HG02973 (cell line): ENCODE data around the gene OR5L2.
"Not testable (repeated sequence)": the region's sequence is repeated elsewhere in the genome, so short reads cannot be mapped to it uniquely, and the experiment has no call there.

Experiments used
- ATAC-seq: cut with Tn5 transposase; IDR thresholded peaks from one replicate; pipeline ENCODE4 v1.9.1; 2021; ENCODE audit warnings: moderate library complexity; ENCODE audit not compliant: unreplicated experiment

Gene OR5L2

DNA sequence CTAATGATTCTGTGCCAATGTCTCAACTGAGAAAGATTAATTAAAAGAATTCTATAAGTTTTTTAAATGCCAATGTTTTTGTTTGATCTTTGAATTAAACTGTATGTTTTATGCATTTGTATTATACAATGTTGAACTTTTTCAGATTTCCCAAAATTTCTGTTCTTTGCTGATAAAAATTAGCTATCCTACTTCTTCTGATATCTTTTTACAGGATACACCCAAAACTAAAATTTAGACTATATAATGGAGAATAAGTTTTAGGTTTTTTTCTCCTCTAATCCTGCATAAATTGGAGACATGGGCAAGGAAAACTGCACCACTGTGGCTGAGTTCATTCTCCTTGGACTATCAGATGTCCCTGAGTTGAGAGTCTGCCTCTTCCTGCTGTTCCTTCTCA is at the start of gene OR5L2:
OR5L2 (plus strand) TSS at position 301 of the 400 bp plus-strand sequence; CDS start at position 301, 0 bp downstream.
- no peak for ATAC-seq

DNA sequence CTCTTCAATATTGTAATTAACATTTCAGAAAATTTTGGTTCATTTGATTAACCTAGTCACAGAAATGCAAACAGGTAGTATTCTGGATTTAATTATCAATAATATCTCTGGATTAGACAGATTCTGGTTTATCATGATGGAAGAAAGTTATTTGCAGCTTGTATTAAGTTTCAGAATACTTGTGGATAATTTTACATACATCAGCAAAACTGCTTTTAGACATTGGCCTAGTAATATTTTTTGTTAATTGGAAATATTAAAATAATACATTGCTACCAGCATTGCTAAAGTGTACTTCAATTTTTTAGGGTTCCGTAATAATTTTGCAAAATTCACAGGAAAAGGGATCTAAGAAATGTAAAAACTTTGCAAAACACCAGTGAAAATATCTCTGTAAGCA is 35.4 kb upstream of the OR5L2 start:
- ATAC-seq = no peak

GRCh38 chr11:55793321-55793720 is 33.7 kb upstream of the OR5L2 start:
- no peak for ATAC-seq

DNA sequence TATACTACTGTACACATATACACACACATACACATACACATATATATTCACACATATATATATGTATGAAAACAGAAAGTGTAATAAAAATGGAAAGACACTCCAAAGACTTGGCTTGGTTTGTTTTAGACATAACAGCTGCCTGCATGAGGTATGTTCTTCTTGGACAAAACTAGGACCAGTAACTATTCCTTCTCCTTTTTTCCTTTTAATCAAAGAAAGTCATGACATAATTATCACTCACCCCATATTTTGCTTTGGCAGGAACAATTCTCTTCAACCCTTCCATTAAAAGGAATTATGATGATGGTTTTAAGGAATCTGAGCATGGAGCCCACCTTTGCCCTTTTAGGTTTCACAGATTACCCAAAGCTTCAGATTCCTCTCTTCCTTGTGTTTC is 31.8 kb upstream of the OR5L2 start, which contains the start of gene OR5D14:
OR5D14 (plus strand) TSS at position 301 of the 400 bp plus-strand sequence; CDS start at position 301, 0 bp downstream.
- no peak for ATAC-seq

GRCh38 chr11:55806248-55806647 is 20.8 kb upstream of the OR5L2 start:
- ATAC-seq = no peak

GRCh38 chr11:55811067-55811466 is 16.0 kb upstream of the OR5L2 start, which contains the start of gene OR5L1:
Gene OR5L1, plus strand, starts transcription at chr11:55811367. Its CDS starts 100 bp downstream, at chr11:55811467.
- ATAC-seq = no peak

DNA sequence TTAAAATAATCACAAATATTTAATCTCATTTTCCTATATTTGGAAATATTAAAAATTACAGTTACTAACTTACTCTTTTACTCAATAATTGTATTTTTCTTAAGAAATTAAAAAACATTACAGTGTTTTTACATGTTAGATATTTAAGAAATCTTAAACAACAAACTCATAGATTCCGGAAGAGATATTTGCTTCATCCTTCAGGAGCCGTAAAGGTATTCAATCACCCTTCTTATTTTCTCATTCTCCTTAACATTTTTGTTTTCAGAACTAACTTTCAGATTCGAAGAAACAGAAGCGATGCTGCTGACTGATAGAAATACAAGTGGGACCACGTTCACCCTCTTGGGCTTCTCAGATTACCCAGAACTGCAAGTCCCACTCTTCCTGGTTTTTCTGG is 7.7 kb upstream of the OR5L2 start, which contains the start of gene OR5D18:
OR5D18 (plus strand) TSS at position 301 of the 400 bp plus-strand sequence; CDS start at position 301, 0 bp downstream.
- ATAC-seq = no peak

DNA sequence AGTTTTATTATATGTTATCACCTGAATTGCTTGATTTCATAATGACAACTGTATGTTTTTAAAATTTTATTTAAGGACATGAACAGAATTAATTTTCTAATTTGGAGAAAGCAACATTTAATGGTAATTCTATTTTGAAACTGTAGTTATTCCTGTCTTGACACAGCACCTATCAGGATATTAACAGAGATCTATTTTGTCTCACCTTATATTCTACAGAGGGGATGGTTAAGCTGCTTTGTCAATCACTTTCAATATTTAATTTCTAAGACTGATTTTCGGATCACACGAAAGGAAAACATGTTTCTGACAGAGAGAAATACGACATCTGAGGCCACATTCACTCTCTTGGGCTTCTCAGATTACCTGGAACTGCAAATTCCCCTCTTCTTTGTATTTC is 11.4 kb downstream of the OR5L2 start, which contains the start of gene OR5D16:
OR5D16 (plus strand) TSS at position 301 of the 400 bp plus-strand sequence; CDS start at position 301, 0 bp downstream.
- ATAC-seq = no peak

DNA sequence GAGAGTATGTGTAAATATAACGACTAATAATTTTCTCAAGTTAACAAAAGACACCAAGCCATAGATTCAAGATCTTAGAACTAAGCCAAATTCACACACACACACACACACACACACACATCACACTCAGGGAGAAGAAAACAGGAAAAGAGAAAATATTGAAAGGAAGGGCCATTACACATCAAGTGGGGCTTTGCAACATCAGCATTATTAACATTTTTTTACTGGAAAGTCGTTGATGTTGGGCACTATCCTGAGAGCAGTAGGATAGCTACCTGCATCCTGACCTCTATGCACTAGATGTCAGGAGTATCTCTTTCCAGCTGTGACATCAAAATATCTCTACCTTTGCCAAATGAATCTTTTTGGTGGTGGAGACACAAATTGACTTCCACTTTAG is 20.4 kb downstream of the OR5L2 start:
- ATAC-seq = no peak

DNA sequence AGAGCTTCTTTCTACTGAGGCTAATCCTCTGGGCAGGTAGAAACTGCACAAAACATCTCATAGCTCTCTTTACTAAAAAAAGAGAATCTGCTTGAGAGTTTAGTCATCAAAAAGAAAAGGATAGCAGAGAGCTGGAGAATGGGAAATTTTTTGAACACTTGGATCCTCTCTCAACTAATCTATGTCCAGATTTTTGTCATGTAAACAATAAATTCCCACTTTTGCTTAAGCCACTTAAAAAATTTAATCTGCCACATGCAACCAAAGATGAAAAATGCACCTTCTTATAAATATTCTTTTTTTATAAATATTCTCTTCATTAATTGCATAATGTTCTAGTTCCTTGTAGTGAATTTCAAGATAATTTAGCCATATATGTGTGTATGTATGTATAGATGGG is 22.0 kb downstream of the OR5L2 start:
- no peak for ATAC-seq

- no peak for ATAC-seq
Observed at GRCh38 chr11:55852141-55852540, 25.1 kb downstream of the OR5L2 start.

DNA sequence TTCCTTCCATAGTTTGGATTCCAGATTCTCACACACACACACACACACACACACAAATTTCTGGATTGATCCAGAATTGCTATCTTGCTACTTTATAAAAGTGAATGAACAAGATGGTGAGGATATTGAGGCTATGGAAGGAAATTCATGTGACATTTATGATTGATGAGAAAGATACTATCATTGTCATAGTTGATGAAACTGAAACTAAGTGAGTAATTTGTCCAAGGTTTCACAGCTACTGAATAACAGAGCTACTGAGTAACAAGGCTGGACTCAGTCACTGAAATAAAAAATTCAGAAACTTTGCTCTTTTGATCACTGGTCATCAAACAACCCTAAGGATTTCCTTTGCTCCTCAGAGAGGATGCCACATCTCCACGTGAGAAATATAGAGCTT is 27.7 kb downstream of the OR5L2 start:
- no peak for ATAC-seq

DNA sequence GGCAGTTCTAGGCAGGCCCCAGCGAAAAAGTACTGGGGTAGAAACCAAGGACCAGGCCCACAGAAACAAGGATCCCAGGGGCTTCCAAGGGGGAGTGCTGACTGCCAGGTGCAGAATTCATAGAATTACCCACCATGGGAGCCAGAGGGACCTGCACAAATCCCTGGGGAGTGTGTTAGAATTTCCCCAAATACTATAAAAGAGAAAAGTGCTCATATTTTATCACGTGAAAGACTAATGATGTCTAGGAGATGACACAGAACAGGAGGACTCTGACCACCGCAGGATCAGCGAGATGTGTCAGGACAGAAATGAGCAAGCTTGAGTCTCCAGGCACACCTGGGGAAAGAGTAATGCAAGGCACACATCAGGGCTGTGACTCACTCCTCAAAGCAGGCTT is 40.3 kb downstream of the OR5L2 start:
- not testable (repeated sequence) for ATAC-seq

GRCh38 chr11:55872731-55873130 is 45.7 kb downstream of the OR5L2 start:
- ATAC-seq = not testable (repeated sequence)

GRCh38 chr11:55873146-55873545 is 46.1 kb downstream of the OR5L2 start:
- ATAC-seq = not testable (repeated sequence)
